Stimulated activated naive CD8-positive, alpha-beta T cell treated with anti-CD3 and anti-CD28 coated beads, Interleukin-15, Interleukin-2, amounts not matched to agents 100 ng/mL and 50 ng/mL, for 24 hours (primary cell): Measurements from ENCODE around the gene EBNA1BP2.
A peak's percentile ranks its signal among the peaks of the same experiment; 100 is the strongest.

ENCODE experiments used
- H3K27ac Mint-ChIP-seq: one replicate; pipeline ENCODE4 v1.8.0; 2021; ENCODE audit warnings: mild to moderate bottlenecking, mixed read lengths
- H3K27me3 Mint-ChIP-seq: one replicate; pipeline ENCODE4 v1.8.0; 2021; ENCODE audit warnings: mixed read lengths
- H3K36me3 Mint-ChIP-seq: one replicate; pipeline ENCODE4 v1.8.0; 2021; ENCODE audit warnings: low read depth, mixed read lengths
- H3K4me1 Mint-ChIP-seq: one replicate; pipeline ENCODE4 v1.8.0; 2021; ENCODE audit warnings: low read depth, mixed read lengths
- H3K4me3 Mint-ChIP-seq: one replicate; pipeline ENCODE4 v1.8.0; 2021; ENCODE audit warnings: mild to moderate bottlenecking, mixed read lengths
- H3K9me3 Mint-ChIP-seq: one replicate; pipeline ENCODE4 v1.8.0; 2021; ENCODE audit warnings: mixed read lengths

The EBNA1BP2 gene

GRCh38 chr1:43197343-43198127 lies 25.4 kb upstream of the EBNA1BP2 start:
- no peaks in the 10 kb centered on the region for H3K4me1 Mint-ChIP-seq
- no peak overlapping the region for H3K4me3 Mint-ChIP-seq
- H3K9me3 Mint-ChIP-seq: peaks cover 7% of the 10 kb centered on the region
- H3K27ac Mint-ChIP-seq: no peak overlapping the region
- no peaks in the 10 kb centered on the region for H3K36me3 Mint-ChIP-seq
- peaks cover 11% of the 10 kb centered on the region for H3K27me3 Mint-ChIP-seq

GRCh38 chr1:43194509-43194908 lies 22.4 kb upstream of the EBNA1BP2 start:
- peaks cover 6% of the 10 kb centered on the region for H3K36me3 Mint-ChIP-seq
- no peaks in the 10 kb centered on the region for H3K4me1 Mint-ChIP-seq
- no peak overlapping the region for H3K27ac Mint-ChIP-seq
- no peak overlapping the region for H3K4me3 Mint-ChIP-seq
- H3K27me3 Mint-ChIP-seq: peaks cover 17% of the 10 kb centered on the region
- H3K9me3 Mint-ChIP-seq: peaks cover 13% of the 10 kb centered on the region

- no peak overlapping the region for H3K27ac Mint-ChIP-seq
- H3K36me3 Mint-ChIP-seq: peaks cover 6% of the 10 kb centered on the region
- H3K4me3 Mint-ChIP-seq: no peak overlapping the region
- H3K27me3 Mint-ChIP-seq: peaks cover 11% of the 10 kb centered on the region
- H3K4me1 Mint-ChIP-seq: no peaks in the 10 kb centered on the region
- H3K9me3 Mint-ChIP-seq: peaks cover 7% of the 10 kb centered on the region
Measured at GRCh38 chr1:43188106-43188505, 16.0 kb upstream of the EBNA1BP2 start.

GRCh38 chr1:43184995-43185394 lies 12.9 kb upstream of the EBNA1BP2 start:
- Mint-ChIP-seq H3K4me3 (no peak overlapping the region), H3K36me3 (peaks cover 2% of the 10 kb centered on the region), H3K9me3 (peaks cover 6% of the 10 kb centered on the region), H3K27me3 (peaks cover 10% of the 10 kb centered on the region), H3K4me1 (no peaks in the 10 kb centered on the region), H3K27ac (no peak overlapping the region)

GRCh38 chr1:43184388-43184787 lies 12.3 kb upstream of the EBNA1BP2 start:
- H3K27ac Mint-ChIP-seq: no peak overlapping the region
- H3K4me3 Mint-ChIP-seq: no peak overlapping the region
- no peaks in the 10 kb centered on the region for H3K9me3 Mint-ChIP-seq
- H3K36me3 Mint-ChIP-seq: no peaks in the 10 kb centered on the region
- H3K27me3 Mint-ChIP-seq: peaks cover 3% of the 10 kb centered on the region
- H3K4me1 Mint-ChIP-seq: no peaks in the 10 kb centered on the region

- Mint-ChIP-seq H3K27me3 (peaks cover 31% of the 10 kb centered on the region), H3K27ac (no peak overlapping the region), H3K4me1 (peaks cover 6% of the 10 kb centered on the region), H3K9me3 (no peaks in the 10 kb centered on the region), H3K36me3 (no peaks in the 10 kb centered on the region), H3K4me3 (no peak overlapping the region)
Measured at GRCh38 chr1:43177691-43178090, 5.6 kb upstream of the EBNA1BP2 start.

GRCh38 chr1:43174873-43175272 lies 2.8 kb upstream of the EBNA1BP2 start:
- no peak overlapping the region for H3K4me3 Mint-ChIP-seq
- H3K27ac Mint-ChIP-seq: no peak overlapping the region
- peaks cover 31% of the 10 kb centered on the region for H3K27me3 Mint-ChIP-seq
- H3K36me3 Mint-ChIP-seq: peaks cover 21% of the 10 kb centered on the region
- H3K9me3 Mint-ChIP-seq: no peaks in the 10 kb centered on the region
- H3K4me1 Mint-ChIP-seq: peaks cover 24% of the 10 kb centered on the region

GRCh38 chr1:43172527-43172972 lies 460 bp upstream of the EBNA1BP2 start:
- Mint-ChIP-seq H3K27ac (peak overlapping the region; percentile 95), H3K36me3 (peaks cover 44% of the 10 kb centered on the region), H3K4me3 (peak overlapping the region; percentile 96), H3K4me1 (peaks cover 38% of the 10 kb centered on the region), H3K9me3 (no peaks in the 10 kb centered on the region), H3K27me3 (peaks cover 28% of the 10 kb centered on the region)

GRCh38 chr1:43171312-43171875 lies 696 bp downstream of the EBNA1BP2 start:
- Mint-ChIP-seq H3K4me3 (peak overlapping the region; percentile 96), H3K27ac (peak overlapping the region; percentile 95), H3K9me3 (no peaks in the 10 kb centered on the region), H3K36me3 (peaks cover 55% of the 10 kb centered on the region), H3K27me3 (peaks cover 18% of the 10 kb centered on the region), H3K4me1 (peaks cover 38% of the 10 kb centered on the region)

- Mint-ChIP-seq H3K36me3 (peaks cover 74% of the 10 kb centered on the region), H3K27ac (no peak overlapping the region), H3K27me3 (no peaks in the 10 kb centered on the region), H3K4me1 (peaks cover 23% of the 10 kb centered on the region), H3K9me3 (no peaks in the 10 kb centered on the region), H3K4me3 (no peak overlapping the region)
Measured at GRCh38 chr1:43165765-43166164, 6.3 kb downstream of the EBNA1BP2 start.

GRCh38 chr1:43165162-43165561 lies 6.9 kb downstream of the EBNA1BP2 start:
- Mint-ChIP-seq H3K27me3 (no peaks in the 10 kb centered on the region), H3K4me3 (no peak overlapping the region), H3K9me3 (no peaks in the 10 kb centered on the region), H3K4me1 (peaks cover 16% of the 10 kb centered on the region), H3K27ac (peak overlapping the region; percentile 8), H3K36me3 (peaks cover 68% of the 10 kb centered on the region)

- Mint-ChIP-seq H3K4me3 (no peak overlapping the region), H3K27ac (no peak overlapping the region), H3K4me1 (no peaks in the 10 kb centered on the region), H3K9me3 (no peaks in the 10 kb centered on the region), H3K27me3 (peaks cover 12% of the 10 kb centered on the region), H3K36me3 (no peaks in the 10 kb centered on the region)
Measured at GRCh38 chr1:43156026-43156425, 16.1 kb downstream of the EBNA1BP2 start.

- no peak overlapping the region for H3K4me3 Mint-ChIP-seq
- no peaks in the 10 kb centered on the region for H3K4me1 Mint-ChIP-seq
- H3K27me3 Mint-ChIP-seq: peaks cover 31% of the 10 kb centered on the region
- no peaks in the 10 kb centered on the region for H3K36me3 Mint-ChIP-seq
- no peaks in the 10 kb centered on the region for H3K9me3 Mint-ChIP-seq
- no peak overlapping the region for H3K27ac Mint-ChIP-seq
Measured at GRCh38 chr1:43153443-43153842, 18.6 kb downstream of the EBNA1BP2 start.

- no peaks in the 10 kb centered on the region for H3K36me3 Mint-ChIP-seq
- peaks cover 34% of the 10 kb centered on the region for H3K27me3 Mint-ChIP-seq
- no peaks in the 10 kb centered on the region for H3K9me3 Mint-ChIP-seq
- H3K27ac Mint-ChIP-seq: no peak overlapping the region
- no peak overlapping the region for H3K4me3 Mint-ChIP-seq
- H3K4me1 Mint-ChIP-seq: no peaks in the 10 kb centered on the region
Measured at GRCh38 chr1:43152866-43153265, 19.2 kb downstream of the EBNA1BP2 start.

GRCh38 chr1:43149889-43150288 lies 22.2 kb downstream of the EBNA1BP2 start:
- Mint-ChIP-seq H3K4me1 (no peaks in the 10 kb centered on the region), H3K27me3 (peaks cover 58% of the 10 kb centered on the region), H3K9me3 (no peaks in the 10 kb centered on the region), H3K27ac (no peak overlapping the region), H3K36me3 (no peaks in the 10 kb centered on the region), H3K4me3 (no peak overlapping the region)
